Stimulated activated effector memory CD8-positive, alpha-beta T cell treated with anti-CD3 and anti-CD28 coated beads, Interleukin-12 subunit alpha, Interleukin-12 subunit beta, amount 100 ng/mL, for 72 hours (primary cell): Measurements from ENCODE around the gene VWA5A.
"Not testable (repeated sequence)": the region's sequence is repeated elsewhere in the genome, so short reads cannot be mapped to it uniquely, and the experiment has no call there.

Source experiments
- ATAC-seq: fragments of 150-1000 bp; cut with Tn5 transposase; 2 replicates; pipeline ENCODE4 v1.10.0; 2021
- DNase-seq, 2 donors: peaks; one replicate each; pipeline ENCODE4 v3.0.0; 2021 to 2022; ENCODE audit warnings: low spot score in 2 of 2
- H3K27ac Mint-ChIP-seq: one replicate; pipeline ENCODE4 v1.8.0; 2022; ENCODE audit warnings: mild to moderate bottlenecking, mixed read lengths
- H3K36me3 Mint-ChIP-seq: one replicate; pipeline ENCODE4 v1.8.0; 2022; ENCODE audit warnings: mild to moderate bottlenecking, mixed read lengths
- H3K4me1 Mint-ChIP-seq: one replicate; pipeline ENCODE4 v1.8.0; 2022; ENCODE audit warnings: mixed read lengths
- H3K4me3 Mint-ChIP-seq: one replicate; pipeline ENCODE4 v1.8.0; 2022; ENCODE audit warnings: mild to moderate bottlenecking, mixed read lengths
- H3K9me3 Mint-ChIP-seq: one replicate; pipeline ENCODE4 v1.8.0; 2022; ENCODE audit warnings: mixed read lengths

VWA5A gene

GRCh38 chr11:124120891-124121290 is 5.6 kb downstream of the VWA5A start:
- no peak for ATAC-seq
- no peaks in the 10 kb centered on the region for H3K4me1 Mint-ChIP-seq
- no peak overlapping the region for H3K27ac Mint-ChIP-seq
- no peak for DNase-seq
- peaks cover 4% of the 10 kb centered on the region for H3K9me3 Mint-ChIP-seq
- H3K4me3 Mint-ChIP-seq: no peak overlapping the region
- peaks cover 16% of the 10 kb centered on the region for H3K36me3 Mint-ChIP-seq

GRCh38 chr11:124122123-124122522 is 6.9 kb downstream of the VWA5A start:
- Mint-ChIP-seq H3K9me3 (peaks cover 5% of the 10 kb centered on the region), H3K36me3 (peaks cover 16% of the 10 kb centered on the region), H3K4me3 (no peak overlapping the region), H3K27ac (no peak overlapping the region), H3K4me1 (no peaks in the 10 kb centered on the region)
- DNase-seq (no peak), ATAC-seq (no peak)

- no peak for DNase-seq
- Mint-ChIP-seq H3K4me3 (no peak overlapping the region), H3K36me3 (peaks cover 16% of the 10 kb centered on the region), H3K27ac (no peak overlapping the region), H3K9me3 (peaks cover 5% of the 10 kb centered on the region), H3K4me1 (no peaks in the 10 kb centered on the region)
- ATAC-seq: no peak
Measured at GRCh38 chr11:124123622-124124021, 8.4 kb downstream of the VWA5A start.

- not testable (repeated sequence) for H3K4me3 Mint-ChIP-seq, H3K27ac Mint-ChIP-seq
Measured at GRCh38 chr11:124127134-124127533, 11.9 kb downstream of the VWA5A start.

GRCh38 chr11:124143034-124143433 is 27.8 kb downstream of the VWA5A start:
- H3K4me3 Mint-ChIP-seq: no peak overlapping the region
- H3K4me1 Mint-ChIP-seq: no peaks in the 10 kb centered on the region
- DNase-seq (no peak), ATAC-seq (no peak)
- H3K36me3 Mint-ChIP-seq: no peaks in the 10 kb centered on the region
- no peaks in the 10 kb centered on the region for H3K9me3 Mint-ChIP-seq
- H3K27ac Mint-ChIP-seq: no peak overlapping the region

More at GRCh38 chr11:124127134-124127533, 11.9 kb downstream of the VWA5A start:
- peaks cover 16% of the 10 kb centered on the region for H3K36me3 Mint-ChIP-seq
- H3K4me1 Mint-ChIP-seq, ATAC-seq, H3K9me3 Mint-ChIP-seq, DNase-seq: not testable (repeated sequence)

GRCh38 chr11:124147951-124148350 is 32.7 kb downstream of the VWA5A start:
- Mint-ChIP-seq H3K4me3 (no peak overlapping the region), H3K4me1 (no peaks in the 10 kb centered on the region), H3K9me3 (peaks cover 4% of the 10 kb centered on the region), H3K36me3 (no peaks in the 10 kb centered on the region), H3K27ac (no peak overlapping the region)
- ATAC-seq: no peak
- no peak for DNase-seq

- no peak overlapping the region for H3K27ac Mint-ChIP-seq
- peaks cover 4% of the 10 kb centered on the region for H3K9me3 Mint-ChIP-seq
- ATAC-seq (no peak), DNase-seq (no peak)
- no peaks in the 10 kb centered on the region for H3K4me1 Mint-ChIP-seq
- no peak overlapping the region for H3K4me3 Mint-ChIP-seq
- no peaks in the 10 kb centered on the region for H3K36me3 Mint-ChIP-seq
Measured at GRCh38 chr11:124150684-124151083, 35.4 kb downstream of the VWA5A start.

- Mint-ChIP-seq H3K36me3 (no peaks in the 10 kb centered on the region), H3K4me1 (no peaks in the 10 kb centered on the region), H3K9me3 (peaks cover 4% of the 10 kb centered on the region), H3K27ac (no peak overlapping the region), H3K4me3 (no peak overlapping the region)
- ATAC-seq (no peak), DNase-seq (no peak)
Measured at GRCh38 chr11:124152770-124153407, 37.6 kb downstream of the VWA5A start.

GRCh38 chr11:124153821-124154220 is 38.6 kb downstream of the VWA5A start:
- ATAC-seq: no peak
- no peak for DNase-seq
- H3K9me3 Mint-ChIP-seq: peaks cover 4% of the 10 kb centered on the region
- H3K4me1 Mint-ChIP-seq: no peaks in the 10 kb centered on the region
- no peaks in the 10 kb centered on the region for H3K36me3 Mint-ChIP-seq
- H3K27ac Mint-ChIP-seq: no peak overlapping the region
- no peak overlapping the region for H3K4me3 Mint-ChIP-seq

- no peak overlapping the region for H3K27ac Mint-ChIP-seq
- H3K4me3 Mint-ChIP-seq: no peak overlapping the region
- H3K36me3 Mint-ChIP-seq: no peaks in the 10 kb centered on the region
- DNase-seq (no peak), ATAC-seq (no peak)
- no peaks in the 10 kb centered on the region for H3K4me1 Mint-ChIP-seq
- no peaks in the 10 kb centered on the region for H3K9me3 Mint-ChIP-seq
Measured at GRCh38 chr11:124159481-124159880, 44.2 kb downstream of the VWA5A start.

GRCh38 chr11:124160986-124161385 is 45.7 kb downstream of the VWA5A start:
- no peak overlapping the region for H3K27ac Mint-ChIP-seq
- H3K4me1 Mint-ChIP-seq: no peaks in the 10 kb centered on the region
- H3K4me3 Mint-ChIP-seq: no peak overlapping the region
- DNase-seq (no peak), ATAC-seq (no peak)
- H3K9me3 Mint-ChIP-seq: peaks cover 2% of the 10 kb centered on the region
- no peaks in the 10 kb centered on the region for H3K36me3 Mint-ChIP-seq

GRCh38 chr11:124167826-124168231 is 52.6 kb downstream of the VWA5A start:
- H3K4me1 Mint-ChIP-seq: no peaks in the 10 kb centered on the region
- no peaks in the 10 kb centered on the region for H3K36me3 Mint-ChIP-seq
- no peak overlapping the region for H3K4me3 Mint-ChIP-seq
- no peak for ATAC-seq
- peaks cover 2% of the 10 kb centered on the region for H3K9me3 Mint-ChIP-seq
- no peak overlapping the region for H3K27ac Mint-ChIP-seq
- no peak for DNase-seq

GRCh38 chr11:124168796-124169195 is 53.5 kb downstream of the VWA5A start:
- Mint-ChIP-seq H3K9me3 (peaks cover 2% of the 10 kb centered on the region), H3K36me3 (no peaks in the 10 kb centered on the region), H3K27ac (no peak overlapping the region), H3K4me3 (no peak overlapping the region), H3K4me1 (no peaks in the 10 kb centered on the region)
- ATAC-seq (no peak), DNase-seq (no peak)

- not testable (repeated sequence) for H3K4me3 Mint-ChIP-seq, H3K36me3 Mint-ChIP-seq, H3K9me3 Mint-ChIP-seq, DNase-seq, H3K27ac Mint-ChIP-seq, ATAC-seq, H3K4me1 Mint-ChIP-seq
Measured at GRCh38 chr11:124170315-124170714, 55.1 kb downstream of the VWA5A start.

- Mint-ChIP-seq H3K4me3 (no peak overlapping the region), H3K36me3 (no peaks in the 10 kb centered on the region), H3K27ac (no peak overlapping the region), H3K9me3 (no peaks in the 10 kb centered on the region), H3K4me1 (no peaks in the 10 kb centered on the region)
- no peak for DNase-seq
- ATAC-seq: no peak
Measured at GRCh38 chr11:124170801-124171586, 55.7 kb downstream of the VWA5A start.

GRCh38 chr11:124172101-124172500 is 56.9 kb downstream of the VWA5A start:
- H3K36me3 Mint-ChIP-seq: no peaks in the 10 kb centered on the region
- no peaks in the 10 kb centered on the region for H3K9me3 Mint-ChIP-seq
- no peak overlapping the region for H3K4me3 Mint-ChIP-seq
- no peak overlapping the region for H3K27ac Mint-ChIP-seq
- DNase-seq: no peak
- no peaks in the 10 kb centered on the region for H3K4me1 Mint-ChIP-seq
- ATAC-seq: no peak
